Cardiac muscle cell (in vitro differentiated cells and primary cell): ENCODE results near the gene DLG2. TPM values are rescaled to one million over a fixed set of nuclear protein-coding genes. Genes with fewer than 3 reads are reported as not detected.
"Not testable (repeated sequence)": the region's sequence is repeated elsewhere in the genome, so short reads cannot be mapped to it uniquely, and the experiment has no call there.

ENCODE experiments used
- DNase-seq, 2 donors: peaks; one replicate each; pipeline versions ENCODE4 v3.0.0 to v3.0.0-alpha.2; 2010 to 2017; ENCODE audit warnings: low read depth in 1 of 2, low spot score in 1 of 2
- H3K27ac ChIP-seq: fragments of 200-600 bp; sonication (generic); 2 replicates; pipeline ENCODE4 v1.5.1; 2016
- H3K27me3 ChIP-seq: fragments of 200-600 bp; sonication (generic); 2 replicates; pipeline ENCODE4 v1.6.0; 2016; ENCODE audit warnings: control low read depth
- H3K36me3 ChIP-seq: fragments of 200-600 bp; sonication (generic); 2 replicates; pipeline ENCODE4 v1.5.1; 2016; ENCODE audit warnings: control low read depth
- H3K4me1 ChIP-seq: fragments of 200-600 bp; sonication (generic); 2 replicates; pipeline ENCODE4 v1.8.1; 2017; ENCODE audit warnings: low read depth, mild to moderate bottlenecking, mixed run types
- H3K4me3 ChIP-seq: fragments of 200-600 bp; sonication (generic); 2 replicates; pipeline ENCODE4 v1.5.1; 2016; ENCODE audit warnings: mild to moderate bottlenecking
- H3K9me3 ChIP-seq: fragments of 200-600 bp; sonication (generic); 2 replicates; pipeline ENCODE4 v1.5.1; 2017; ENCODE audit warnings: low read depth, mild to moderate bottlenecking, control low read depth
- CTCF ChIP-seq: IDR thresholded peaks from 2 replicates; pipeline ENCODE4 v1.5.1; 2012; ENCODE audit warnings: low read depth, mild to moderate bottlenecking, low read length
- polyA plus RNA-seq: library from polyadenylated mRNA; unstranded; fragments of >200 nt; fragmentation: Nextera tagmentation; extraction: Ambion mirVana; gene quantifications from 2 replicates; pipeline ENCODE4 v1.2.1, GENCODE V29; 2016
- total RNA-seq: library from RNA; depleted of rRNA; stranded (reverse); fragments of >200 nt; gene quantifications from 2 replicates; pipeline ENCODE4 v1.2.3, GENCODE V29; 2016

The DLG2 gene
- total and polyA plus RNA-seq, 2 experiments from 2014 or later, result 3.5 to 15.9 TPM

GRCh38 chr11:83436855-83437254 lies 2190.3 kb downstream of the DLG2 start:
- H3K36me3 ChIP-seq, result no peaks in the 10 kb centered on the region
- no peak for DNase-seq

GRCh38 chr11:83434812-83435211 lies 2192.3 kb downstream of the DLG2 start:
- H3K9me3 ChIP-seq, H3K4me3 ChIP-seq, DNase-seq, H3K27me3 ChIP-seq, H3K36me3 ChIP-seq, H3K27ac ChIP-seq, H3K4me1 ChIP-seq: not testable (repeated sequence)

More at GRCh38 chr11:83436855-83437254, 2190.3 kb downstream of the DLG2 start:
- no peaks in the 10 kb centered on the region for H3K9me3 ChIP-seq
- H3K27me3 ChIP-seq, result no peaks in the 10 kb centered on the region
- no peak for TF ChIP-seq CTCF
- H3K4me1 ChIP-seq, result no peaks in the 10 kb centered on the region
- H3K4me3 ChIP-seq, result no peak overlapping the region
- no peak overlapping the region for H3K27ac ChIP-seq

GRCh38 chr11:83427943-83428342 lies 2199.2 kb downstream of the DLG2 start:
- TF ChIP-seq CTCF, result no peak
- Histone ChIP-seq H3K9me3 (no peaks in the 10 kb centered on the region), H3K27ac (no peak overlapping the region), H3K4me1 (no peaks in the 10 kb centered on the region), H3K27me3 (no peaks in the 10 kb centered on the region), H3K36me3 (no peaks in the 10 kb centered on the region), H3K4me3 (no peak overlapping the region)
- DNase-seq, result no peak

GRCh38 chr11:83427501-83427900 lies 2199.6 kb downstream of the DLG2 start:
- H3K27ac ChIP-seq, result no peak overlapping the region
- no peak overlapping the region for H3K4me3 ChIP-seq
- no peaks in the 10 kb centered on the region for H3K9me3 ChIP-seq
- H3K27me3 ChIP-seq, result no peaks in the 10 kb centered on the region
- no peak for TF ChIP-seq CTCF
- no peak for DNase-seq
- no peaks in the 10 kb centered on the region for H3K4me1 ChIP-seq
- H3K36me3 ChIP-seq, result no peaks in the 10 kb centered on the region

GRCh38 chr11:83425137-83425466 lies 2202.0 kb downstream of the DLG2 start:
- Histone ChIP-seq H3K9me3 (no peaks in the 10 kb centered on the region), H3K27ac (no peak overlapping the region), H3K4me3 (no peak overlapping the region), H3K27me3 (no peaks in the 10 kb centered on the region), H3K36me3 (no peaks in the 10 kb centered on the region), H3K4me1 (no peaks in the 10 kb centered on the region)
- TF ChIP-seq CTCF, result no peak
- DNase-seq, result no peak

- H3K36me3 ChIP-seq, result no peaks in the 10 kb centered on the region
- no peaks in the 10 kb centered on the region for H3K27me3 ChIP-seq
- no peak overlapping the region for H3K4me3 ChIP-seq
- TF ChIP-seq CTCF, result no peak
- no peak overlapping the region for H3K27ac ChIP-seq
- no peak for DNase-seq
- no peaks in the 10 kb centered on the region for H3K4me1 ChIP-seq
- no peaks in the 10 kb centered on the region for H3K9me3 ChIP-seq
Observed at GRCh38 chr11:83424376-83425136, 2202.6 kb downstream of the DLG2 start.

GRCh38 chr11:83422641-83423040 lies 2204.5 kb downstream of the DLG2 start:
- H3K27me3 ChIP-seq, H3K4me3 ChIP-seq, H3K27ac ChIP-seq, H3K36me3 ChIP-seq, H3K4me1 ChIP-seq, H3K9me3 ChIP-seq, DNase-seq: not testable (repeated sequence)
